ENCODE data around the gene DNAAF6. TPM values are rescaled to one million over a fixed set of nuclear protein-coding genes. Genes with fewer than 3 reads are reported as not detected.

The DNAAF6 gene
- total RNA-seq, 1 donor from 2014 or later = not detected

DNA sequence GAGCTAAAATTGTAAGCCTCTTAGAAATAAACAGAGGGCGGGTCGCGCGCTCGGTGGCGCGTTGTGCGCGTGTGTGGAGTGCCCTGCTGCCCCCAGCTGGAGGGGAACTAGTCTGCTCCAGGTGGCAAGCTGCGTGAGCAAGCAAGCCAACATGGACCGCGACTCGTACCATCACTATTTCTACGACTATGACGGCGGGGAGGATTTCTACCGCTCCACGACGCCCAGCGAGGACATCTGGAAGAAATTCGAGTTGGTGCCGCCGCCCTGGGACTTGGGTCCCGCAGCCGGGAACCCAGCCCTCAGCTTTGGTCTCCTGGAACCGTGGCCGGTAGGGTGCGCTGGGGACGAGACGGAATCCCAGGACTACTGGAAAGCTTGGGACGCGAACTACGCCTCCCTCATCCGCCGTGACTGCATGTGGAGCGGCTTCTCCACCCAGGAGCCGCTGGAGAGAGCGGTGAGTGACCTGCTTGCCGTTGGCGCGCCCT lies 66.1 kb downstream of the DNAAF6 start:
- DNase-seq (ENCODE audit: extremely low spot score, unreplicated experiment) = no peak
- no peak overlapping the region for H3K27ac Mint-ChIP-seq
- H3K4me1 Mint-ChIP-seq (ENCODE audit: unreplicated experiment) = no peaks in the 10 kb centered on the region
- H3K27me3 Mint-ChIP-seq = peaks cover 4% of the 10 kb centered on the region
- peak overlapping the region; percentile 55 for H3K4me3 Mint-ChIP-seq
- no peaks in the 10 kb centered on the region for H3K9me3 Mint-ChIP-seq
- TF ChIP-seq, protein P1, sequence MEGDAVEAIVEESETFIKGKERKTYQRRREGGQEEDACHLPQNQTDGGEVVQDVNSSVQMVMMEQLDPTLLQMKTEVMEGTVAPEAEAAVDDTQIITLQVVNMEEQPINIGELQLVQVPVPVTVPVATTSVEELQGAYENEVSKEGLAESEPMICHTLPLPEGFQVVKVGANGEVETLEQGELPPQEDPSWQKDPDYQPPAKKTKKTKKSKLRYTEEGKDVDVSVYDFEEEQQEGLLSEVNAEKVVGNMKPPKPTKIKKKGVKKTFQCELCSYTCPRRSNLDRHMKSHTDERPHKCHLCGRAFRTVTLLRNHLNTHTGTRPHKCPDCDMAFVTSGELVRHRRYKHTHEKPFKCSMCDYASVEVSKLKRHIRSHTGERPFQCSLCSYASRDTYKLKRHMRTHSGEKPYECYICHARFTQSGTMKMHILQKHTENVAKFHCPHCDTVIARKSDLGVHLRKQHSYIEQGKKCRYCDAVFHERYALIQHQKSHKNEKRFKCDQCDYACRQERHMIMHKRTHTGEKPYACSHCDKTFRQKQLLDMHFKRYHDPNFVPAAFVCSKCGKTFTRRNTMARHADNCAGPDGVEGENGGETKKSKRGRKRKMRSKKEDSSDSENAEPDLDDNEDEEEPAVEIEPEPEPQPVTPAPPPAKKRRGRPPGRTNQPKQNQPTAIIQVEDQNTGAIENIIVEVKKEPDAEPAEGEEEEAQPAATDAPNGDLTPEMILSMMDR (conservative IDR thresholded peaks at IDR 0.05) = no peak
- no peaks in the 10 kb centered on the region for H3K36me3 Mint-ChIP-seq

DNA sequence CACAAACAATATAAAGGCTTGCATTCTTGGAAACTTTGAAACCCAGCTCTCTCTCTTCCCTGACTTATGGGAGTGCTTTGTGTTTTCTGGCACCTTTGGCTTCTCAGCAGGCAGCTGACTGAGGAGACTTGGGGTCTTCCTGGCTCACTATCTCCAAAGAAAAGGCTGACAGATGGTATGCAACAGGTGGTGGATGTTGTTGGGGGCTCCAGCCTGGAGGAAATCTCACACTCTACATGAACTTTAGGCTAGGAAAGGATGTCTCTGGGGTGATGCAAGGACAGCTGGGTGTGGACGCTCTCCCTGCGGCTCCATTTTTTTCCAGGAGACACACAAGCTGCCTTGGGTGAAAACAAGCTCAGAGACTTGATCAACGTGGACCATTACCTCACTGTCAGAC lies 67.4 kb downstream of the DNAAF6 start:
- H3K4me3 Mint-ChIP-seq = no peak overlapping the region
- H3K27ac Mint-ChIP-seq = no peak overlapping the region
- H3K9me3 Mint-ChIP-seq = no peaks in the 10 kb centered on the region
- TF ChIP-seq, protein P1 (conservative IDR thresholded peaks at IDR 0.05) = no peak
- H3K27me3 Mint-ChIP-seq = peaks cover 4% of the 10 kb centered on the region
- DNase-seq (ENCODE audit: extremely low spot score, unreplicated experiment) = no peak
- H3K36me3 Mint-ChIP-seq = no peaks in the 10 kb centered on the region
- H3K4me1 Mint-ChIP-seq (ENCODE audit: unreplicated experiment) = no peaks in the 10 kb centered on the region

DNA sequence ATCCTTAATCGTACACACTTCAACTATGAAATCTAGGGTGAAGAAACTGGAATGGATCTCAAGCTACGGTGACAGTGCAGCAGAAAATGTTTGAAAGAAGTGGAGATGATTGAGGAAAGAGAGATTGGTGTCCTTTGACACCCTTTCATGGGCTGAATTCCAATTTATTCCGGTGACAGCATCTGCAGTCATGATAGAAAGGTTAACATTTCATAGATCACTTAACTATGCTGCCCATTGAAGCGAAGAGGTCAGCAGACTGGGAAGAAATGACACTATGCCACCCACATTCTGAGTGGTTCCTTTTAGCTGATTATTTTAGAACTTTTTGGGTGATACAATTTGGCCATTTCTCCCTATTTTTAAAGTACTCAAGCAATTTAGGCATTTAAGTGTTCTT lies 82.3 kb downstream of the DNAAF6 start:
- Mint-ChIP-seq H3K36me3 (no peaks in the 10 kb centered on the region), H3K4me1 (ENCODE audit: unreplicated experiment) (no peaks in the 10 kb centered on the region), H3K27ac (no peak overlapping the region), H3K27me3 (no peaks in the 10 kb centered on the region), H3K9me3 (peaks cover 6% of the 10 kb centered on the region), H3K4me3 (no peak overlapping the region)
- DNase-seq (ENCODE audit: extremely low spot score, unreplicated experiment) = no peak
- TF ChIP-seq, protein P1 (conservative IDR thresholded peaks at IDR 0.05) = no peak

DNA sequence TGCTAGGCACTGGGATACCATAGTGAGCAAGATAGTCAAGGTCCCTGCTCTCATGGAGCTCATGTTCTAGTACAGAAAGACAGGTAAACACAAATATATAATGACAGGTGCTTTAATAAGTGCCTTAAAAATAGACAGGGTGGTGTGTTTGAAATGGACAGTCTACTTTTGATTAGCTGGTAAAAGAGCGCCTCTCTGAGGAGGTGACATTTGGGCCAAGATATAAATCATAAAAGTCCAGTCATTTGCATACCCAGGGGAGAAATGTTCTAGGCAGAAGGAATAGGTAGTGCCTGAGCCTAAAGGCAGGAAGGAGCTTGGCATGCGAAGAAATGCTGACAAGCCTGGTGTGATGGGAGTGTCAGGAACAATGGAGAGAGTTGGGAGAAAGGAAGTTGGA lies 83.6 kb downstream of the DNAAF6 start:
- H3K36me3 Mint-ChIP-seq = no peaks in the 10 kb centered on the region
- no peak for DNase-seq (ENCODE audit: extremely low spot score, unreplicated experiment)
- H3K27ac Mint-ChIP-seq = no peak overlapping the region
- H3K27me3 Mint-ChIP-seq = no peaks in the 10 kb centered on the region
- TF ChIP-seq, protein P1 (conservative IDR thresholded peaks at IDR 0.05) = no peak
- H3K4me1 Mint-ChIP-seq (ENCODE audit: unreplicated experiment) = no peaks in the 10 kb centered on the region
- no peak overlapping the region for H3K4me3 Mint-ChIP-seq
- peaks cover 6% of the 10 kb centered on the region for H3K9me3 Mint-ChIP-seq

- H3K9me3 Mint-ChIP-seq = peaks cover 9% of the 10 kb centered on the region
Observed at GRCh38 chrX:107293056-107293455, 86.6 kb downstream of the DNAAF6 start.

More at GRCh38 chrX:107293056-107293455, 86.6 kb downstream of the DNAAF6 start:
- TF ChIP-seq, protein P1 (conservative IDR thresholded peaks at IDR 0.05) = no peak
- no peaks in the 10 kb centered on the region for H3K4me1 Mint-ChIP-seq (ENCODE audit: unreplicated experiment)
- H3K27ac Mint-ChIP-seq = no peak overlapping the region
- H3K36me3 Mint-ChIP-seq = no peaks in the 10 kb centered on the region
- no peak overlapping the region for H3K4me3 Mint-ChIP-seq
- no peaks in the 10 kb centered on the region for H3K27me3 Mint-ChIP-seq
- no peak for DNase-seq (ENCODE audit: extremely low spot score, unreplicated experiment)

Other genes starting within 250 kb of the DNAAF6 start
- 18.1 and 28.8 TPM in 2 replicates for gene MORC4, start 206.4 kb upstream of the DNAAF6 start, total RNA-seq (ENCODE audit: low replicate concordance)
- 22.9 and 23.8 TPM in 2 replicates for gene RBM41, start 87.8 kb upstream of the DNAAF6 start, total RNA-seq (ENCODE audit: low replicate concordance)
- gene NUP62CL, start 178 bp upstream of the DNAAF6 start, total RNA-seq (ENCODE audit: low replicate concordance) = 3.0 and 4.2 TPM in 2 replicates
- 1.9 and 2.6 TPM in 2 replicates for gene FRMPD3, start 243.0 kb downstream of the DNAAF6 start, total RNA-seq (ENCODE audit: low replicate concordance)